ENCODE measurements around the gene GPR156. TPM values are rescaled to one million over a fixed set of nuclear protein-coding genes. Genes with fewer than 3 reads are reported as not detected.
"Not testable (repeated sequence)": the region's sequence is repeated elsewhere in the genome, so short reads cannot be mapped to it uniquely, and the experiment has no call there.

GPR156 gene
- total and polyA plus RNA-seq, 2 of the 4 experiments (the other 2 are of a cell fraction) = 0.09 to 0.18 TPM

- 0 out of 2 replicates have a peak, but pooled peaks have one; percentile 29 for ATAC-seq (ENCODE audit: low read depth)
- no peak overlapping the region for H2AK9ac ChIP-seq (replicated peaks; ENCODE audit: low read depth, low read length, poor library complexity)
- WGBS, 2 experiments (ENCODE audit: extremely low coverage in 2 of 2, insufficient read length in 1 of 2) = no CpG with 5 or more reads among the region's 1 CpG
- TF ChIP-seq CTCF (conservative IDR thresholded peaks at IDR 0.05; ENCODE audit: low read depth, low read length) = no peak
- TF ChIP-seq MAFK (IDR thresholded peaks at IDR 0.05; ENCODE audit: low read depth, low read length) = peak; percentile 54
- peak; percentile 39 for DNase-seq
- no peak overlapping the region for H4K91ac ChIP-seq (ENCODE audit: insufficient read depth, low read depth, low read length)
- no peaks in the 10 kb centered on the region for H4K20me1 ChIP-seq (ENCODE audit: insufficient read depth, low read length)
- in situ Hi-C loops (cut with MboI; ENCODE audit: low sequenced_read_pairs) = no loop called here
- no peak overlapping the region for H3K27ac ChIP-seq (ENCODE audit: insufficient read depth, low read length)
- H3K4ac ChIP-seq (ENCODE audit: low read depth, low read length) = no peak overlapping the region
- peaks cover 5% of the 10 kb centered on the region; the same call in 1 of the 2 replicates for H3K36me3 ChIP-seq (ENCODE audit: control insufficient read depth, insufficient read depth, low read length)
- intact Hi-C loops (cut with micrococcal nuclease) = no loop called here
- no peak overlapping the region for H3K4me3 ChIP-seq (ENCODE audit: insufficient read depth, low read depth, low read length)
- no TSS peak for BruUV-seq (replicated peaks)
- no peak overlapping the region for H3K56ac ChIP-seq (ENCODE audit: extremely low read depth, insufficient read depth, low read length)
- ChIA-PET CTCF (no interaction called here), POLR2A (ENCODE audit: unreplicated experiment) (no interaction called here)
- H2BK120ac ChIP-seq (ENCODE audit: low read depth, low read length) = no peak overlapping the region
- no peak overlapping the region for H2BK5ac ChIP-seq (ENCODE audit: low read depth, low read length, poor library complexity, severe bottlenecking)
- no peak overlapping the region for H2BK20ac ChIP-seq (ENCODE audit: low read depth, low read length)
- no peak overlapping the region for H3K23ac ChIP-seq (ENCODE audit: low read depth, low read length)
- no peak overlapping the region for H3K9ac ChIP-seq (ENCODE audit: low read depth, low read length)
- H2AK5ac ChIP-seq (ENCODE audit: low read depth, low read length) = no peak overlapping the region
- H4K8ac ChIP-seq (ENCODE audit: low read depth in 2 of 2, low read length in 2 of 2) = no peak overlapping the region
- H3K27me3 ChIP-seq (ENCODE audit: control insufficient read depth, insufficient read depth, low read length) = no peaks in the 10 kb centered on the region
- H3K9me1 ChIP-seq (ENCODE audit: insufficient read depth, low read length) = no peaks in the 10 kb centered on the region
- H4K5ac ChIP-seq (ENCODE audit: low read depth, low read length) = no peak overlapping the region
- no peak overlapping the region for H3K14ac ChIP-seq (replicated peaks; ENCODE audit: low read depth, low read length)
- H3K79me1 ChIP-seq (ENCODE audit: low read depth in 1 of 2, low read length in 2 of 2) = no peaks in the 10 kb centered on the region
- H3K4me2 ChIP-seq (ENCODE audit: low read depth, low read length) = no peak overlapping the region
- dilution Hi-C loops (cut with HindIII; ENCODE audit: low sequenced_read_pairs, unreplicated experiment) = no loop called here
- H3K4me1 ChIP-seq (ENCODE audit: control insufficient read depth, insufficient read depth, low read length) = no peaks in the 10 kb centered on the region
- no peaks in the 10 kb centered on the region for H3K9me3 ChIP-seq (ENCODE audit: control insufficient read depth, insufficient read depth, low read length)
- no peak overlapping the region for H2AFZ ChIP-seq (replicated peaks; ENCODE audit: low read length, poor library complexity)
- no peak overlapping the region for H3K18ac ChIP-seq (ENCODE audit: low read depth, low read length)
- no peak overlapping the region for H2BK15ac ChIP-seq (ENCODE audit: low read depth, low read length)
Measured at GRCh38 chr3:120324190-120324589, 39.2 kb upstream of the GPR156 start.

- POLR2A ChIA-PET (ENCODE audit: unreplicated experiment); H3K79me1 ChIP-seq (ENCODE audit: low read depth in 1 of 2, low read length in 2 of 2); H3K18ac ChIP-seq (ENCODE audit: low read depth, low read length); ATAC-seq (ENCODE audit: low read depth); H3K4me3 ChIP-seq (ENCODE audit: insufficient read depth, low read depth, low read length); H3K9me1 ChIP-seq (ENCODE audit: insufficient read depth, low read length); H3K27me3 ChIP-seq (ENCODE audit: control insufficient read depth, insufficient read depth, low read length); H4K8ac ChIP-seq (ENCODE audit: low read depth in 2 of 2, low read length in 2 of 2); H3K14ac ChIP-seq (replicated peaks; ENCODE audit: low read depth, low read length); H2AK9ac ChIP-seq (replicated peaks; ENCODE audit: low read depth, low read length, poor library complexity); H2BK5ac ChIP-seq (ENCODE audit: low read depth, low read length, poor library complexity, severe bottlenecking); H3K4me1 ChIP-seq (ENCODE audit: control insufficient read depth, insufficient read depth, low read length); H3K9me3 ChIP-seq (ENCODE audit: control insufficient read depth, insufficient read depth, low read length); H4K91ac ChIP-seq (ENCODE audit: insufficient read depth, low read depth, low read length); intact Hi-C loops (cut with micrococcal nuclease); CTCF ChIA-PET; in situ Hi-C loops (cut with MboI; ENCODE audit: low sequenced_read_pairs); H3K4me2 ChIP-seq (ENCODE audit: low read depth, low read length); H2AK5ac ChIP-seq (ENCODE audit: low read depth, low read length); H2BK20ac ChIP-seq (ENCODE audit: low read depth, low read length); H3K36me3 ChIP-seq (ENCODE audit: control insufficient read depth, insufficient read depth, low read length); H3K4ac ChIP-seq (ENCODE audit: low read depth, low read length); H3K56ac ChIP-seq (ENCODE audit: extremely low read depth, insufficient read depth, low read length); dilution Hi-C loops (cut with HindIII; ENCODE audit: low sequenced_read_pairs, unreplicated experiment); H4K5ac ChIP-seq (ENCODE audit: low read depth, low read length); BruUV-seq (replicated peaks); H3K9ac ChIP-seq (ENCODE audit: low read depth, low read length); H2BK15ac ChIP-seq (ENCODE audit: low read depth, low read length); H4K20me1 ChIP-seq (ENCODE audit: insufficient read depth, low read length); H3K23ac ChIP-seq (ENCODE audit: low read depth, low read length); H3K27ac ChIP-seq (ENCODE audit: insufficient read depth, low read length); H2BK120ac ChIP-seq (ENCODE audit: low read depth, low read length); H2AFZ ChIP-seq (replicated peaks; ENCODE audit: low read length, poor library complexity): not testable (repeated sequence)
- DNase-seq = peak; percentile 6
- no CpG with 5 or more reads among the region's 4 CpGs for WGBS, 2 experiments (ENCODE audit: extremely low coverage in 2 of 2, insufficient read length in 1 of 2)
Measured at GRCh38 chr3:120323761-120324160, 38.7 kb upstream of the GPR156 start.
